Activated CD4-positive, alpha-beta T cell treated with anti-CD3 and anti-CD28 coated beads, Interleukin-2, amount 10 ng/mL, durations not matched to agents 24 days and 14 days (primary cell): ENCODE results near the gene RALGAPA2. TPM values are rescaled to one million over a fixed set of nuclear protein-coding genes. Genes with fewer than 3 reads are reported as not detected.

Source experiments
- DNase-seq: peaks from one replicate; pipeline ENCODE4 v3.0.0; 2022
- H3K27ac Mint-ChIP-seq: one replicate; pipeline ENCODE4 v1.8.0; 2022; ENCODE audit warnings: mild to moderate bottlenecking, mixed read lengths
- H3K27me3 Mint-ChIP-seq: one replicate; pipeline ENCODE4 v1.8.0; 2022; ENCODE audit warnings: mixed read lengths
- H3K36me3 Mint-ChIP-seq: one replicate; pipeline ENCODE4 v1.8.0; 2022; ENCODE audit warnings: low read depth, mild to moderate bottlenecking, mixed read lengths
- H3K4me1 Mint-ChIP-seq: one replicate; pipeline ENCODE4 v1.8.0; 2021; ENCODE audit warnings: mixed read lengths
- H3K4me3 Mint-ChIP-seq: one replicate; pipeline ENCODE4 v1.8.0; 2022; ENCODE audit warnings: mild to moderate bottlenecking, moderate library complexity, mixed read lengths
- H3K9me3 Mint-ChIP-seq: one replicate; pipeline ENCODE4 v1.8.0; 2021; ENCODE audit warnings: mixed read lengths
- intact Hi-C: fragments of 100-400 bp; cut with micrococcal nuclease; formaldehyde crosslinking; loops from one replicate; pipeline ENCODE4 v1.15.1; 2023
- total RNA-seq: library from RNA; stranded (reverse); gene quantifications from 2 replicates; pipeline ENCODE4 v1.2.3, GENCODE V29; 2022

Gene RALGAPA2
- total RNA-seq, 1 donor from 2014 or later = 18.7 TPM

GRCh38 chr20:20448881-20449280 is 263.6 kb downstream of the RALGAPA2 start:
- no peaks in the 10 kb centered on the region for H3K27me3 Mint-ChIP-seq
- H3K36me3 Mint-ChIP-seq = peaks cover 19% of the 10 kb centered on the region
- H3K9me3 Mint-ChIP-seq = no peaks in the 10 kb centered on the region
- no peak overlapping the region for H3K4me3 Mint-ChIP-seq
- H3K4me1 Mint-ChIP-seq = peaks cover 19% of the 10 kb centered on the region
- no peak for DNase-seq
- H3K27ac Mint-ChIP-seq = no peak overlapping the region
- intact Hi-C loops = no loop called here

- Mint-ChIP-seq H3K36me3 (peaks cover 4% of the 10 kb centered on the region), H3K9me3 (no peaks in the 10 kb centered on the region), H3K4me1 (peaks cover 12% of the 10 kb centered on the region)
Observed at GRCh38 chr20:20447196-20447595, 265.2 kb downstream of the RALGAPA2 start.

GRCh38 chr20:20446425-20447015 is 265.9 kb downstream of the RALGAPA2 start:
- Mint-ChIP-seq H3K36me3 (peaks cover 4% of the 10 kb centered on the region), H3K27ac (no peak overlapping the region), H3K4me3 (no peak overlapping the region), H3K4me1 (peaks cover 12% of the 10 kb centered on the region), H3K9me3 (no peaks in the 10 kb centered on the region), H3K27me3 (no peaks in the 10 kb centered on the region)
- intact Hi-C loops = no loop called here
- DNase-seq = no peak

More at GRCh38 chr20:20447196-20447595, 265.2 kb downstream of the RALGAPA2 start:
- intact Hi-C loops = no loop called here
- Mint-ChIP-seq H3K27me3 (no peaks in the 10 kb centered on the region), H3K27ac (no peak overlapping the region), H3K4me3 (no peak overlapping the region)
- DNase-seq = peak; percentile 34

GRCh38 chr20:20446001-20446400 is 266.4 kb downstream of the RALGAPA2 start:
- intact Hi-C loops = no loop called here
- Mint-ChIP-seq H3K4me1 (peaks cover 17% of the 10 kb centered on the region), H3K27me3 (no peaks in the 10 kb centered on the region), H3K4me3 (no peak overlapping the region), H3K27ac (no peak overlapping the region), H3K36me3 (peaks cover 4% of the 10 kb centered on the region), H3K9me3 (no peaks in the 10 kb centered on the region)
- no peak for DNase-seq

GRCh38 chr20:20443504-20443903 is 268.9 kb downstream of the RALGAPA2 start:
- no peaks in the 10 kb centered on the region for H3K9me3 Mint-ChIP-seq
- no peak overlapping the region for H3K4me3 Mint-ChIP-seq
- H3K36me3 Mint-ChIP-seq = peaks cover 4% of the 10 kb centered on the region
- H3K27me3 Mint-ChIP-seq = no peaks in the 10 kb centered on the region
- H3K27ac Mint-ChIP-seq = no peak overlapping the region
- intact Hi-C loops = no loop called here
- DNase-seq = no peak
- H3K4me1 Mint-ChIP-seq = peaks cover 15% of the 10 kb centered on the region

- Mint-ChIP-seq H3K27ac (peak overlapping the region; percentile 37), H3K9me3 (no peaks in the 10 kb centered on the region), H3K36me3 (peaks cover 4% of the 10 kb centered on the region), H3K4me1 (peaks cover 15% of the 10 kb centered on the region), H3K4me3 (no peak overlapping the region), H3K27me3 (no peaks in the 10 kb centered on the region)
- no peak for DNase-seq
- intact Hi-C loops = no loop called here
Observed at GRCh38 chr20:20442466-20442865, 270.0 kb downstream of the RALGAPA2 start.

- Mint-ChIP-seq H3K36me3 (peaks cover 4% of the 10 kb centered on the region), H3K4me1 (peaks cover 15% of the 10 kb centered on the region), H3K27ac (peak overlapping the region; percentile 64), H3K4me3 (no peak overlapping the region), H3K27me3 (no peaks in the 10 kb centered on the region), H3K9me3 (no peaks in the 10 kb centered on the region)
- intact Hi-C loops = no loop called here
- no peak for DNase-seq
Observed at GRCh38 chr20:20440886-20441658, 271.4 kb downstream of the RALGAPA2 start.

GRCh38 chr20:20440481-20440880 is 272.0 kb downstream of the RALGAPA2 start:
- Mint-ChIP-seq H3K4me3 (no peak overlapping the region), H3K27me3 (no peaks in the 10 kb centered on the region), H3K36me3 (peaks cover 4% of the 10 kb centered on the region), H3K4me1 (peaks cover 15% of the 10 kb centered on the region), H3K27ac (no peak overlapping the region), H3K9me3 (no peaks in the 10 kb centered on the region)
- intact Hi-C loops = no loop called here
- DNase-seq = no peak

GRCh38 chr20:20439602-20440190 is 272.7 kb downstream of the RALGAPA2 start:
- Mint-ChIP-seq H3K9me3 (no peaks in the 10 kb centered on the region), H3K36me3 (peaks cover 3% of the 10 kb centered on the region), H3K4me1 (peaks cover 13% of the 10 kb centered on the region), H3K27ac (no peak overlapping the region), H3K4me3 (no peak overlapping the region), H3K27me3 (no peaks in the 10 kb centered on the region)
- intact Hi-C loops = no loop called here
- DNase-seq = no peak

- Mint-ChIP-seq H3K36me3 (no peaks in the 10 kb centered on the region), H3K27me3 (no peaks in the 10 kb centered on the region), H3K27ac (no peak overlapping the region), H3K4me1 (peaks cover 9% of the 10 kb centered on the region), H3K4me3 (no peak overlapping the region), H3K9me3 (no peaks in the 10 kb centered on the region)
- DNase-seq = no peak
- intact Hi-C loops = no loop called here
Observed at GRCh38 chr20:20437314-20437713, 275.1 kb downstream of the RALGAPA2 start.

- intact Hi-C loops = no loop called here
- Mint-ChIP-seq H3K4me3 (no peak overlapping the region), H3K9me3 (no peaks in the 10 kb centered on the region), H3K27ac (no peak overlapping the region), H3K4me1 (peaks cover 7% of the 10 kb centered on the region), H3K27me3 (no peaks in the 10 kb centered on the region), H3K36me3 (no peaks in the 10 kb centered on the region)
- no peak for DNase-seq
Observed at GRCh38 chr20:20436689-20437088, 275.8 kb downstream of the RALGAPA2 start.

GRCh38 chr20:20435453-20435852 is 277.0 kb downstream of the RALGAPA2 start:
- Mint-ChIP-seq H3K27me3 (no peaks in the 10 kb centered on the region), H3K36me3 (peaks cover 4% of the 10 kb centered on the region), H3K4me1 (no peaks in the 10 kb centered on the region), H3K4me3 (no peak overlapping the region), H3K27ac (no peak overlapping the region), H3K9me3 (no peaks in the 10 kb centered on the region)
- DNase-seq = no peak
- intact Hi-C loops = no loop called here

GRCh38 chr20:20432618-20433286 is 279.7 kb downstream of the RALGAPA2 start:
- DNase-seq = no peak
- Mint-ChIP-seq H3K9me3 (no peaks in the 10 kb centered on the region), H3K4me3 (no peak overlapping the region), H3K27ac (no peak overlapping the region), H3K4me1 (peaks cover 11% of the 10 kb centered on the region), H3K36me3 (peaks cover 4% of the 10 kb centered on the region), H3K27me3 (no peaks in the 10 kb centered on the region)
- intact Hi-C loops = no loop called here

GRCh38 chr20:20430066-20430465 is 282.4 kb downstream of the RALGAPA2 start:
- Mint-ChIP-seq H3K4me3 (no peak overlapping the region), H3K27ac (no peak overlapping the region), H3K27me3 (no peaks in the 10 kb centered on the region), H3K36me3 (peaks cover 4% of the 10 kb centered on the region), H3K9me3 (no peaks in the 10 kb centered on the region), H3K4me1 (peaks cover 33% of the 10 kb centered on the region)
- intact Hi-C loops = no loop called here
- DNase-seq = no peak
